Panc1 (cell line): ENCODE data around the gene DEDD.

Experiments
- POLR2AphosphoS5 ChIP-seq: IDR thresholded peaks from 2 replicates; pipeline ENCODE4 v1.6.1; 2012; ENCODE audit warnings: mild to moderate bottlenecking, low read depth, low read length, moderate library complexity
- TF ChIP-seq, protein P1 (sequence below): fragments of 450-650 bp; IDR thresholded peaks from 2 replicates; pipeline ENCODE4 v1.5.1; 2017; ENCODE audit warnings: mild to moderate bottlenecking

DNA sequence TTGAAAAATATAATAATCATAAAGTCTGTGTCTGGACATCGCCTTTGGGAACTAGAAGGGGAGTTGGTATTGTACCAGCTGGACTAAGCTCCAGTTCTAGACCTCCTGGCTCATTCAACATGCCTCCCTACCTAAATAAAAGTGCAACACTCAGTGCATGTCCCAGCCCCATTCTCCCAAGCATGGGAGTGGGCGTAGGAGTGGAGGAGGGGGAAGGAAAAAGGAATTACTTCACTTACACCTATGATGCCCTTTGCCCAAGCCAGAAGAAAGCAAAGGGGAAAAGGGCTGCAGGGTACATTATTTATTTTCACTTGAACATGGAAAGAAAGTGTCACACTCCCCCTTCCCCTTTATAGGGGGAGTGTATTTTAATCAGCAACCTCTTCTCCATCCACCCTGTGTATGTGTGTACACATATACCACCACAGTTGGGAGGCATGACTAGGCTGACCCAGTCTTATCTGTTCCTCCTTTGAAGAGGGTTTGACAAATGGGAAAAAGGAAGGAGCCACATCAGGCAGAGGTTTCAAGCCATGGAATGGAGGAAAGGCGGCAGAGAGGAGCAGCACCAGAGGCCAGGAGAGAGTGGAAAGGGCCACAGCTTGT, 11.3 kb downstream of the DEDD start:
- TF ChIP-seq, protein P1, sequence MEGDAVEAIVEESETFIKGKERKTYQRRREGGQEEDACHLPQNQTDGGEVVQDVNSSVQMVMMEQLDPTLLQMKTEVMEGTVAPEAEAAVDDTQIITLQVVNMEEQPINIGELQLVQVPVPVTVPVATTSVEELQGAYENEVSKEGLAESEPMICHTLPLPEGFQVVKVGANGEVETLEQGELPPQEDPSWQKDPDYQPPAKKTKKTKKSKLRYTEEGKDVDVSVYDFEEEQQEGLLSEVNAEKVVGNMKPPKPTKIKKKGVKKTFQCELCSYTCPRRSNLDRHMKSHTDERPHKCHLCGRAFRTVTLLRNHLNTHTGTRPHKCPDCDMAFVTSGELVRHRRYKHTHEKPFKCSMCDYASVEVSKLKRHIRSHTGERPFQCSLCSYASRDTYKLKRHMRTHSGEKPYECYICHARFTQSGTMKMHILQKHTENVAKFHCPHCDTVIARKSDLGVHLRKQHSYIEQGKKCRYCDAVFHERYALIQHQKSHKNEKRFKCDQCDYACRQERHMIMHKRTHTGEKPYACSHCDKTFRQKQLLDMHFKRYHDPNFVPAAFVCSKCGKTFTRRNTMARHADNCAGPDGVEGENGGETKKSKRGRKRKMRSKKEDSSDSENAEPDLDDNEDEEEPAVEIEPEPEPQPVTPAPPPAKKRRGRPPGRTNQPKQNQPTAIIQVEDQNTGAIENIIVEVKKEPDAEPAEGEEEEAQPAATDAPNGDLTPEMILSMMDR = no peak
- TF ChIP-seq POLR2AphosphoS5 = no peak; the same call in 1 of the 2 replicates
